Measurements from ENCODE around the gene SELENON. TPM values are rescaled to one million over a fixed set of nuclear protein-coding genes. Genes with fewer than 3 reads are reported as not detected.
A peak's percentile ranks its signal among the peaks of the same experiment; 100 is the strongest.
"Not testable (repeated sequence)": the region's sequence is repeated elsewhere in the genome, so short reads cannot be mapped to it uniquely, and the experiment has no call there.

The SELENON gene
- total RNA-seq, 1 donor: 23.7 TPM

- H3K4me3 ChIP-seq (ENCODE audit: low read depth, low read length): no peak overlapping the region
- peak; percentile 49 for TF ChIP-seq CTCF (IDR thresholded peaks at IDR 0.05; ENCODE audit: insufficient read depth, low read depth, low read length)
- DNase-seq (ENCODE audit: low read depth): peak; percentile 24
These were observed 37.4 kb downstream of the SELENON start for GRCh38 chr1:25837262-25837875.

- H3K4me3 ChIP-seq (ENCODE audit: low read depth, low read length); DNase-seq (ENCODE audit: low read depth): not testable (repeated sequence)
These were observed 39.8 kb downstream of the SELENON start for GRCh38 chr1:25839808-25840207.

GRCh38 chr1:25843483-25843882 is 43.5 kb downstream of the SELENON start:
- DNase-seq (ENCODE audit: low read depth): no peak

GRCh38 chr1:25844536-25845337 is 44.7 kb downstream of the SELENON start:
- DNase-seq (ENCODE audit: low read depth): no peak
- no peak for TF ChIP-seq CTCF (IDR thresholded peaks at IDR 0.05; ENCODE audit: insufficient read depth, low read depth, low read length)
- no peak overlapping the region for H3K4me3 ChIP-seq (ENCODE audit: low read depth, low read length)

More at GRCh38 chr1:25843483-25843882, 43.5 kb downstream of the SELENON start:
- H3K4me3 ChIP-seq (ENCODE audit: low read depth, low read length): no peak overlapping the region
- TF ChIP-seq CTCF (IDR thresholded peaks at IDR 0.05; ENCODE audit: insufficient read depth, low read depth, low read length): no peak

- no peak for DNase-seq (ENCODE audit: low read depth)
- no peak for TF ChIP-seq CTCF (IDR thresholded peaks at IDR 0.05; ENCODE audit: insufficient read depth, low read depth, low read length)
- no peak overlapping the region for H3K4me3 ChIP-seq (ENCODE audit: low read depth, low read length)
These were observed 45.7 kb downstream of the SELENON start for GRCh38 chr1:25845664-25846063.

- H3K4me3 ChIP-seq (ENCODE audit: low read depth, low read length): no peak overlapping the region
- no peak for DNase-seq (ENCODE audit: low read depth)
- TF ChIP-seq CTCF (IDR thresholded peaks at IDR 0.05; ENCODE audit: insufficient read depth, low read depth, low read length): no peak
These were observed 47.9 kb downstream of the SELENON start for GRCh38 chr1:25847929-25848328.

GRCh38 chr1:25848531-25848930 is 48.5 kb downstream of the SELENON start:
- no peak for TF ChIP-seq CTCF (IDR thresholded peaks at IDR 0.05; ENCODE audit: insufficient read depth, low read depth, low read length)
- H3K4me3 ChIP-seq (ENCODE audit: low read depth, low read length): no peak overlapping the region
- DNase-seq (ENCODE audit: low read depth): no peak

All from fibroblast of villous mesenchyme (primary cell).